ENCODE measurements around the gene ITGAE.

DNA sequence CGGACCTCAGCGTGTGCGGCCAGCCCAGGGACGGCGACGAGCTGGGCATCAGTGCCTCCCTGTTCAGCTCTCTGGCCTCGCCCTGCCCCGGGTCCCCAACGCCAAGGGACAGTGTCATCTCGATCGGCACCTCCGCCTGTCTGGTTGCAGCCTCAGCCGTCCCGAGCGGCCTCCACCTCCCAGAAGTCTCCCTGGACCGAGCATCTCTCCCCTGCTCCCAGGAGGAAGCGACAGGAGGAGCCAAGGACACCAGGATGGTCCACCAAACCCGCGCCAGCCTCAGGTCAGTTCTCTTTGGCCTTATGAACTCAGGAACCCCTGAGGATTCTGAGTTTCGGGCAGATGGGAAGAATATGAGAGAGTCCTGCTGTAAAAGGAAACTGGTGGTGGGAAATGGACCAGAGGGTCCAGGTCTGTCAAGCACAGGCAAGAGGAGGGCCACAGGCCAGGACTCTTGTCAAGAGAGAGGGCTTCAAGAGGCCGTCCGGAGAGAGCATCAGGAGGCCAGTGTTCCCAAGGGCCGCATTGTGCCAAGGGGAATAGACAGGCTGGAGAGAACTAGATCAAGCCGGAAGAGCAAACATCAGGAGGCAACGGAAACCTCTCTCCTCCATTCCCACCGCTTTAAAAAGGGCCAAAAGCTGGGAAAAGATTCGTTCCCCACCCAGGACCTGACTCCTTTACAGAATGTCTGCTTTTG is 76.5 kb downstream of the ITGAE start:
- no peak for TF ChIP-seq CTCF (conservative IDR thresholded peaks at IDR 0.05; ENCODE audit: low read depth, low read length)
- no peak for TF ChIP-seq EZH2 (IDR thresholded peaks at IDR 0.05; ENCODE audit: borderline replicate concordance, low read depth, low read length, poor library complexity, severe bottlenecking)

Data from A673 (cell line).